ENCODE data around the gene VASH2.

VASH2 gene

GRCh38 chr1:213035573-213035972, 85.2 kb downstream of the VASH2 start:
- DNase-seq (ENCODE audit: low read depth in 2 of 2) = no peak
